ENCODE results near the gene CYBC1. TPM values are rescaled to one million over a fixed set of nuclear protein-coding genes. Genes with fewer than 3 reads are reported as not detected.
A peak's percentile ranks its signal among the peaks of the same experiment; 100 is the strongest.

Gene CYBC1
- total and polyA plus RNA-seq, 4 donors = 23.2 to 45.6 (median 34.9) TPM

GRCh38 chr17:82415336-82415735, 35.2 kb downstream of the CYBC1 start:
- Histone ChIP-seq H3K4me1 (ENCODE audit: control insufficient read depth in 4 of 4, insufficient read depth in 4 of 4, low read length in 3 of 4) (peaks cover 2 to 36% (median 27%) of the 10 kb centered on the region in 4 donors), H3K27me3 (ENCODE audit: control insufficient read depth in 4 of 4, insufficient read depth in 4 of 4, low read length in 3 of 4) (no peaks in the 10 kb centered on the region), H3K4me3 (ENCODE audit: low read depth in 1 of 3, low read length in 3 of 3) (no peak overlapping the region), H3K36me3 (ENCODE audit: control insufficient read depth in 4 of 4, insufficient read depth in 3 of 4, low read depth in 1 of 4, low read length in 3 of 4) (no peaks in the 10 kb centered on the region), H3K9ac (ENCODE audit: low read depth in 1 of 2, low read length in 2 of 2) (no peak overlapping the region), H3K9me3 (ENCODE audit: control insufficient read depth in 4 of 4, low read length in 3 of 4) (no peaks in the 10 kb centered on the region), H3K27ac (ENCODE audit: low read depth in 1 of 2, low read length in 2 of 2) (no peak overlapping the region)
- TF ChIP-seq FOXA1 (IDR thresholded peaks at IDR 0.05) (no peak), ZBTB33 (IDR thresholded peaks at IDR 0.05) (no peak), HNF4G (IDR thresholded peaks at IDR 0.05) (no peak), GABPA (IDR thresholded peaks at IDR 0.05 in 1 of 2, conservative IDR thresholded peaks at IDR 0.05 in 1 of 2) (no peak), MAX (IDR thresholded peaks at IDR 0.05) (no peak), RAD21 (IDR thresholded peaks at IDR 0.05) (no peak), ATF3 (IDR thresholded peaks at IDR 0.05) (no peak), REST (IDR thresholded peaks at IDR 0.05) (no peak), EGR1 (IDR thresholded peaks at IDR 0.05; ENCODE audit: low read depth in 2 of 2) (no peak), SP1 (IDR thresholded peaks at IDR 0.05) (no peak), TAF1 (conservative IDR thresholded peaks at IDR 0.05) (no peak), NR2F2 (IDR thresholded peaks at IDR 0.05) (no peak), HNF4A (conservative IDR thresholded peaks at IDR 0.05) (no peak), CTCF (IDR thresholded peaks at IDR 0.05; ENCODE audit: low read depth, low read length, missing input control) (no peak)
- WGBS = 94% methylated on average over 26 of the region's 26 CpGs
- no peak for DNase-seq (ENCODE audit: low spot score)

- peak; percentile 81 for DNase-seq (ENCODE audit: low spot score)
- H3K9ac ChIP-seq (ENCODE audit: low read depth in 1 of 2, low read length in 2 of 2) = no peak overlapping the region
- H3K36me3 ChIP-seq (ENCODE audit: control insufficient read depth in 4 of 4, insufficient read depth in 3 of 4, low read depth in 1 of 4, low read length in 3 of 4) = no peaks in the 10 kb centered on the region
- peaks cover 2 to 35% (median 27%) of the 10 kb centered on the region in 4 donors for H3K4me1 ChIP-seq (ENCODE audit: control insufficient read depth in 4 of 4, insufficient read depth in 4 of 4, low read length in 3 of 4)
- H3K27me3 ChIP-seq (ENCODE audit: control insufficient read depth in 4 of 4, insufficient read depth in 4 of 4, low read length in 3 of 4) = no peaks in the 10 kb centered on the region
- TF ChIP-seq RAD21 (IDR thresholded peaks at IDR 0.05) = peak; percentile 78 to 82
- TF ChIP-seq RXRA (IDR thresholded peaks at IDR 0.05) = peak in 1 of 2 donors; percentile 13
- TF ChIP-seq REST (IDR thresholded peaks at IDR 0.05) = peak; percentile 100
- no peak for TF ChIP-seq SP1 (IDR thresholded peaks at IDR 0.05)
- TF ChIP-seq CTCF (IDR thresholded peaks at IDR 0.05; ENCODE audit: low read depth, low read length, missing input control) = peak; percentile 42
- H3K9me3 ChIP-seq (ENCODE audit: control insufficient read depth in 4 of 4, low read length in 3 of 4) = no peaks in the 10 kb centered on the region
- no peak overlapping the region for H3K4me3 ChIP-seq (ENCODE audit: low read depth in 1 of 3, low read length in 3 of 3)
- 30% methylated on average over 38 of the region's 38 CpGs for WGBS
- no peak overlapping the region for H3K27ac ChIP-seq (ENCODE audit: low read depth in 1 of 2, low read length in 2 of 2)
Measured at GRCh38 chr17:82414548-82415281, 35.8 kb downstream of the CYBC1 start.

Measured in liver (tissue), 9 donors.